GM23338 (cell line): Measurements from ENCODE around the gene ZNF70. TPM values are rescaled to one million over a fixed set of nuclear protein-coding genes. Genes with fewer than 3 reads are reported as not detected.

Experiments
- ATAC-seq: fragments of 200-7000 bp; cut with Tn5 transposase; 3 replicates; pipeline ENCODE4 v1.9.1; 2020
- DNase-seq: peaks from one replicate; pipeline ENCODE4 v3.0.0-alpha.2; 2015; ENCODE audit warnings: low spot score
- H2AFZ ChIP-seq: fragments of 200-600 bp; sonication (generic); 2 replicates; pipeline ENCODE4 v1.8.0; 2016; ENCODE audit warnings: antibody characterized with exemption, mild to moderate bottlenecking, moderate library complexity
- H3F3A ChIP-seq: fragments of 200-600 bp; sonication (generic); replicated peaks from 2 replicates; pipeline ENCODE4 v1.8.0; 2017; ENCODE audit warnings: antibody characterized with exemption, mixed run types, low read depth
- H3K27ac ChIP-seq: fragments of 200-600 bp; sonication (generic); 2 replicates; pipeline ENCODE4 v1.6.1; 2016; ENCODE audit warnings: low read depth
- H3K27me3 ChIP-seq: fragments of 200-600 bp; sonication (generic); 2 replicates; pipeline ENCODE4 v1.8.0; 2016; ENCODE audit warnings: mild to moderate bottlenecking, mixed run types, moderate library complexity; ENCODE audit not compliant: insufficient read depth
- H3K36me3 ChIP-seq: fragments of 200-600 bp; sonication (generic); 2 replicates; pipeline ENCODE4 v1.8.0; 2016; ENCODE audit warnings: mild to moderate bottlenecking; ENCODE audit not compliant: insufficient read depth
- H3K4me1 ChIP-seq: fragments of 200-600 bp; sonication (generic); 2 replicates; pipeline ENCODE4 v1.8.0; 2016; ENCODE audit warnings: mild to moderate bottlenecking, moderate library complexity; ENCODE audit not compliant: insufficient read depth
- H3K4me2 ChIP-seq: fragments of 200-600 bp; sonication (generic); 2 replicates; pipeline ENCODE4 v1.7.1; 2017; ENCODE audit warnings: mixed run types
- H3K4me3 ChIP-seq: fragments of 200-600 bp; sonication (generic); 2 replicates; pipeline ENCODE4 v1.6.1; 2016; ENCODE audit warnings: mixed run types
- H3K79me2 ChIP-seq: fragments of 200-600 bp; sonication (generic); replicated peaks from 2 replicates; pipeline ENCODE4 v1.8.0; 2017; ENCODE audit warnings: mild to moderate bottlenecking; ENCODE audit not compliant: insufficient read depth
- H3K9me2 ChIP-seq: fragments of 200-600 bp; sonication (generic); 2 replicates; pipeline ENCODE4 v1.8.0; 2017; ENCODE audit not compliant: insufficient read depth
- H4K20me1 ChIP-seq: fragments of 200-600 bp; sonication (generic); replicated peaks from 2 replicates; pipeline ENCODE4 v1.8.0; 2017; ENCODE audit warnings: mild to moderate bottlenecking; ENCODE audit not compliant: insufficient read depth
- H3K27ac Mint-ChIP-seq: 2 replicates; pipeline ENCODE4 v1.8.0; 2020; ENCODE audit warnings: inconsistent platforms, mild to moderate bottlenecking, moderate library complexity, mixed read lengths
- H3K27me3 Mint-ChIP-seq: 3 replicates; pipeline ENCODE4 v1.8.0; 2022; ENCODE audit warnings: low read depth, mild to moderate bottlenecking, moderate library complexity, mixed read lengths, inconsistent platforms; ENCODE audit not compliant: insufficient read depth, poor library complexity
- H3K36me3 Mint-ChIP-seq: 3 replicates; pipeline ENCODE4 v1.8.0; 2021; ENCODE audit warnings: low read depth, mild to moderate bottlenecking, inconsistent platforms, moderate library complexity, mixed read lengths
- H3K4me1 Mint-ChIP-seq: 3 replicates; pipeline ENCODE4 v1.8.0; 2020; ENCODE audit warnings: mild to moderate bottlenecking, inconsistent platforms, mixed read lengths
- H3K4me3 Mint-ChIP-seq: 3 replicates; pipeline ENCODE4 v1.8.0; 2021; ENCODE audit warnings: moderate library complexity, mild to moderate bottlenecking, inconsistent platforms, mixed read lengths
- H3K9me3 Mint-ChIP-seq: 3 replicates; pipeline ENCODE4 v1.8.0; 2020; ENCODE audit warnings: moderate library complexity, mild to moderate bottlenecking, inconsistent platforms, mixed read lengths
- CREB1 ChIP-seq: fragments of 250-450 bp; sonication (Bioruptor Pico); IDR thresholded peaks from 2 replicates; pipeline ENCODE4 v1.5.0; 2020; ENCODE audit warnings: low read depth, mild to moderate bottlenecking, moderate library complexity
- NANOG ChIP-seq: IDR thresholded peaks from 2 replicates; pipeline ENCODE4 v1.6.1; 2016; ENCODE audit warnings: antibody characterized with exemption, borderline replicate concordance
- ZNF331 ChIP-seq: fragments of 250-450 bp; sonication (Bioruptor Pico); IDR thresholded peaks from 2 replicates; pipeline ENCODE4 v1.5.0; 2020; ENCODE audit warnings: low read depth, mild to moderate bottlenecking, moderate library complexity
- ZNF462 ChIP-seq: fragments of 250-450 bp; sonication (Bioruptor Pico); IDR thresholded peaks from 2 replicates; pipeline ENCODE4 v1.5.0; 2020; ENCODE audit warnings: mild to moderate bottlenecking, moderate library complexity
- polyA plus RNA-seq: library from polyadenylated mRNA; unstranded; fragments of >200 nt; fragmentation: Nextera tagmentation; extraction: Ambion mirVana; gene quantifications from 2 replicates; pipeline ENCODE4 v1.2.1, GENCODE V29; 2016
- total RNA-seq: library from RNA; depleted of rRNA; stranded (reverse); fragments of >200 nt; shearing (Covaris generic); gene quantifications from 2 replicates; pipeline ENCODE4 v1.2.3, GENCODE V29; 2014
- TF ChIP-seq, protein P1 (sequence below): IDR thresholded peaks from one replicate; pipeline ENCODE4 v1.6.1; 2018; ENCODE audit warnings: antibody characterized with exemption; ENCODE audit not compliant: unreplicated experiment
- TF ChIP-seq, protein P2 (sequence below): IDR thresholded peaks from 2 replicates; pipeline ENCODE4 v1.6.1; 2016; ENCODE audit warnings: antibody characterized with exemption

Gene ZNF70
- total and polyA plus RNA-seq, 2 experiments from 2014 or later = 0.45 to 2.6 TPM

DNA sequence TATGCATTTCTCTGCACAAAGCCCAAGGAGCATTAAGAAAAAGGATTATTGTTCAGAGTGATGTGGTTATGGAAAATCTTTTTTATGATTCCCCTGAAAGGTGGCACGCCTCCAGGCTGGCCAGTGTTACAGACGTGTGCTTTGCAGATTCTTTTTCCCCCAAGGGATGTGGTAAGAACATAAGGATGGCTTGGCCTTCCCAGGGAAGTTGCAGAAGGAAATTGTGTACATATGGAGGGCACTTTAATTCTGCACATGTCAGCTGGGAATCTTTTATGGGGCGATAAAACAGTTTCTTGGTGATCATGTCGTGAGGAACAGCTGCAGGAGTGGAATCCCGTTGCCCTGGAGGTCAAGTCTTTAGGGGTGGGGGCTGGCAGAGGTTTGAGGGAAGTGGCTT lies 45.5 kb upstream of the ZNF70 start:
- Histone ChIP-seq H3K4me1 (no peaks in the 10 kb centered on the region), H3K36me3 (peaks cover 36% of the 10 kb centered on the region), H2AFZ (no peak overlapping the region), H3K79me2 (peaks cover 23% of the 10 kb centered on the region), H4K20me1 (peaks cover 9% of the 10 kb centered on the region; the same call in 1 of the 2 replicates), H3K27me3 (no peaks in the 10 kb centered on the region), H3K9me2 (no peaks in the 10 kb centered on the region), H3K27ac (no peak overlapping the region), H3F3A (0 out of 2 replicates have a peak, but pooled peaks cover 9% of the 10 kb centered on the region), H3K4me2 (no peak overlapping the region), H3K4me3 (no peak overlapping the region)
- Mint-ChIP-seq H3K27me3 (no peaks in the 10 kb centered on the region), H3K27ac (no peak overlapping the region), H3K9me3 (no peaks in the 10 kb centered on the region; the same call in 2 of the 3 replicates), H3K4me3 (no peak overlapping the region), H3K4me1 (no peaks in the 10 kb centered on the region), H3K36me3 (peaks cover 90% of the 10 kb centered on the region)
- ATAC-seq = no peak
- no peak for DNase-seq
- TF ChIP-seq NANOG (no peak), CREB1 (no peak), ZNF331 (no peak), ZNF462 (CRISPR knock-in tag) (no peak)
- TF ChIP-seq, protein P1, sequence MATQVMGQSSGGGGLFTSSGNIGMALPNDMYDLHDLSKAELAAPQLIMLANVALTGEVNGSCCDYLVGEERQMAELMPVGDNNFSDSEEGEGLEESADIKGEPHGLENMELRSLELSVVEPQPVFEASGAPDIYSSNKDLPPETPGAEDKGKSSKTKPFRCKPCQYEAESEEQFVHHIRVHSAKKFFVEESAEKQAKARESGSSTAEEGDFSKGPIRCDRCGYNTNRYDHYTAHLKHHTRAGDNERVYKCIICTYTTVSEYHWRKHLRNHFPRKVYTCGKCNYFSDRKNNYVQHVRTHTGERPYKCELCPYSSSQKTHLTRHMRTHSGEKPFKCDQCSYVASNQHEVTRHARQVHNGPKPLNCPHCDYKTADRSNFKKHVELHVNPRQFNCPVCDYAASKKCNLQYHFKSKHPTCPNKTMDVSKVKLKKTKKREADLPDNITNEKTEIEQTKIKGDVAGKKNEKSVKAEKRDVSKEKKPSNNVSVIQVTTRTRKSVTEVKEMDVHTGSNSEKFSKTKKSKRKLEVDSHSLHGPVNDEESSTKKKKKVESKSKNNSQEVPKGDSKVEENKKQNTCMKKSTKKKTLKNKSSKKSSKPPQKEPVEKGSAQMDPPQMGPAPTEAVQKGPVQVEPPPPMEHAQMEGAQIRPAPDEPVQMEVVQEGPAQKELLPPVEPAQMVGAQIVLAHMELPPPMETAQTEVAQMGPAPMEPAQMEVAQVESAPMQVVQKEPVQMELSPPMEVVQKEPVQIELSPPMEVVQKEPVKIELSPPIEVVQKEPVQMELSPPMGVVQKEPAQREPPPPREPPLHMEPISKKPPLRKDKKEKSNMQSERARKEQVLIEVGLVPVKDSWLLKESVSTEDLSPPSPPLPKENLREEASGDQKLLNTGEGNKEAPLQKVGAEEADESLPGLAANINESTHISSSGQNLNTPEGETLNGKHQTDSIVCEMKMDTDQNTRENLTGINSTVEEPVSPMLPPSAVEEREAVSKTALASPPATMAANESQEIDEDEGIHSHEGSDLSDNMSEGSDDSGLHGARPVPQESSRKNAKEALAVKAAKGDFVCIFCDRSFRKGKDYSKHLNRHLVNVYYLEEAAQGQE = no peak
- TF ChIP-seq, protein P2, sequence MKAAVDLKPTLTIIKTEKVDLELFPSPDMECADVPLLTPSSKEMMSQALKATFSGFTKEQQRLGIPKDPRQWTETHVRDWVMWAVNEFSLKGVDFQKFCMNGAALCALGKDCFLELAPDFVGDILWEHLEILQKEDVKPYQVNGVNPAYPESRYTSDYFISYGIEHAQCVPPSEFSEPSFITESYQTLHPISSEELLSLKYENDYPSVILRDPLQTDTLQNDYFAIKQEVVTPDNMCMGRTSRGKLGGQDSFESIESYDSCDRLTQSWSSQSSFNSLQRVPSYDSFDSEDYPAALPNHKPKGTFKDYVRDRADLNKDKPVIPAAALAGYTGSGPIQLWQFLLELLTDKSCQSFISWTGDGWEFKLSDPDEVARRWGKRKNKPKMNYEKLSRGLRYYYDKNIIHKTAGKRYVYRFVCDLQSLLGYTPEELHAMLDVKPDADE = no peak
